RWPE1 (cell line): ENCODE measurements around the gene NR5A2.

Experiments
- CTCF ChIA-PET: fragments of 350-600 bp; sonication (Branson Sonifier 250); formaldehyde crosslinking; extraction: SDS; loops from one replicate; lab custom pipeline; 2021; lab: Yijun Ruan, JAX
- POLR2A ChIA-PET: fragments of 400-600 bp; formaldehyde crosslinking; extraction: SDS; loops from one replicate; lab custom pipeline; 2020; ENCODE audit warnings: antibody characterized with exemption; ENCODE audit not compliant: low non-redundant PET; lab: Yijun Ruan, JAX
- DNase-seq: peaks from one replicate; pipeline ENCODE4 v3.0.0; 2012; ENCODE audit warnings: low spot score
- H3K27ac ChIP-seq: fragments of 450-650 bp; 2 replicates; pipeline ENCODE4 v1.5.1; 2017
- TF ChIP-seq, protein P1 (sequence below): fragments of 450-650 bp; conservative IDR thresholded peaks from 2 replicates; pipeline ENCODE4 v1.5.1; 2017; ENCODE audit warnings: low read depth, mild to moderate bottlenecking

NR5A2 gene

DNA sequence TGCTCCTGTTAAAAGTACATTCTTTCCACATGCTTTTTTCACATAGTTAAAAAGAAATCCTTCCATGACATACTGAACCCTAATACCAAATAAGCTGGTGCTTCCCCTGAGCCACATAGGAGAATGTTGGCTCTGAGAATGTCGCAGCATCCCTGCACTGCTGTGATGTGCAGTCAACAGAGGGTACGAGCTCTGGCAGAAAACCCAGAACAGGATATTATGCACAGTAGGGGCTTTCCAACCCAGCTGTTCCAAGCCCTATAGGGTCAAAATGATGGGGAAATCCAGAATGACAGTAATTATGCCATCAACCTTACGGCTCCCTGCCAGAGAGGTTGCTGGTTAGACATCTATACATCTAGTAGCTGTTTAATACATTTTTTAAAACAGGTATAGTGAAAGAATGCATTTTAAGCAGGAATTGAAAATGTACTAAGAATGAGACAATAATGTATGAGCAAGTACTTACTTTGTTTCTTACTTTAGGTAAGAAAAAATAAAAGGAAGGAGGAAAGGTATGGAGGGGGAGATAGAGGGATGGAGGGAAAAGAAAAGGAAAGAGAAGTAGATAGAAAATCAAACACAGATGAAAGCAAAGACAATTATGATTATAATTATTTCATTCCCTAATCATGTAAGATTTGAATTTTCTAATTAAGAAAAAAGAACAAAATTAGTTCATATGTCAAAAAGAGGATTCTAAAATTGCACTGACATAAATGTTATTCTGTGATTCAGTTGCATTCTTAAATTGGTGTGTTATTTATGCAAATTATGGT is 126.0 kb downstream of the NR5A2 start:
- TF ChIP-seq, protein P1, sequence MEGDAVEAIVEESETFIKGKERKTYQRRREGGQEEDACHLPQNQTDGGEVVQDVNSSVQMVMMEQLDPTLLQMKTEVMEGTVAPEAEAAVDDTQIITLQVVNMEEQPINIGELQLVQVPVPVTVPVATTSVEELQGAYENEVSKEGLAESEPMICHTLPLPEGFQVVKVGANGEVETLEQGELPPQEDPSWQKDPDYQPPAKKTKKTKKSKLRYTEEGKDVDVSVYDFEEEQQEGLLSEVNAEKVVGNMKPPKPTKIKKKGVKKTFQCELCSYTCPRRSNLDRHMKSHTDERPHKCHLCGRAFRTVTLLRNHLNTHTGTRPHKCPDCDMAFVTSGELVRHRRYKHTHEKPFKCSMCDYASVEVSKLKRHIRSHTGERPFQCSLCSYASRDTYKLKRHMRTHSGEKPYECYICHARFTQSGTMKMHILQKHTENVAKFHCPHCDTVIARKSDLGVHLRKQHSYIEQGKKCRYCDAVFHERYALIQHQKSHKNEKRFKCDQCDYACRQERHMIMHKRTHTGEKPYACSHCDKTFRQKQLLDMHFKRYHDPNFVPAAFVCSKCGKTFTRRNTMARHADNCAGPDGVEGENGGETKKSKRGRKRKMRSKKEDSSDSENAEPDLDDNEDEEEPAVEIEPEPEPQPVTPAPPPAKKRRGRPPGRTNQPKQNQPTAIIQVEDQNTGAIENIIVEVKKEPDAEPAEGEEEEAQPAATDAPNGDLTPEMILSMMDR: no peak
- CTCF ChIA-PET: interaction anchor here (0.7 kb wide), 1 partner anchor 102 kb away, joined by 3 read pairs; no protein-coding TSS in a partner anchor
- DNase-seq: no peak
- H3K27ac ChIP-seq: no peak overlapping the region
- POLR2A ChIA-PET: no interaction called here

DNA sequence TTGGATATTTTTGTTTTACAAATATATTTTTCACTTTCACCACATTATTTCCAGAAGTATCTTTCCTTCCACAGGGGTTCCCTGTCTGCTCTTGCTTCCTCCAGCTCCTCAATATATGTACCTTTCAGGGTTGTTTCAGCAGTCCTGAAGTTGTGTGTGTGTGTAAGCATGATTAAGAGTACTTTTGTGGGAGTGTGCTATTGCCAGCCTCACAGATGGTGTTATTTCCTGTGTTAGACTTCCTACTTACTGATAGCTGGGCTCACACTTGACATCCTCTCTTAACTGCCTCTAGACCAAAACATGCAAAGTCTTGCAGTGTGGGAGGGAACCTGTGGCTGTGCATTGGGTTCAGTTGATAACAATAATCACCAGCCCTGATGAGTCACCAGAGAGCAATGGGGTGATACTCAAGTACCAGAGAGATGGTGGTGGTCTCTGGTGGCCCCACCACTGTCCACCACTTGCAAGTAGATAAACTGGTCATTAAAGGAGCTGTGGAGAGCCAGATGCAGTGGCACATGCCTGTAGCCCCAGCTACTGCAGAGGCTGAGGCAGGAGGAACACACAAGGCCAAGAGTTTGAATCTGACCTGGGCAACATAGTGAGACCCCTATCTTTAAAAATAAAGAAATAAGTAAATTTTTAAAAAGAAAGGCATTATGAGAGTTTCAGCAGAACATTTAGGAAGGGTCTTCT is 126.7 kb downstream of the NR5A2 start:
- ChIA-PET CTCF (interaction anchor here (0.5 to 0.9 kb wide), 3 partner anchors 14 to 485 kb away, joined by 3 to 4 read pairs (median 3); no protein-coding TSS in a partner anchor), POLR2A (interaction anchor here (0.6 kb wide), 1 partner anchor 9 kb away, joined by 4 read pairs; no protein-coding TSS in a partner anchor)
- TF ChIP-seq, protein P1: no peak
- peak; percentile 20 for DNase-seq
- no peak overlapping the region for H3K27ac ChIP-seq

DNA sequence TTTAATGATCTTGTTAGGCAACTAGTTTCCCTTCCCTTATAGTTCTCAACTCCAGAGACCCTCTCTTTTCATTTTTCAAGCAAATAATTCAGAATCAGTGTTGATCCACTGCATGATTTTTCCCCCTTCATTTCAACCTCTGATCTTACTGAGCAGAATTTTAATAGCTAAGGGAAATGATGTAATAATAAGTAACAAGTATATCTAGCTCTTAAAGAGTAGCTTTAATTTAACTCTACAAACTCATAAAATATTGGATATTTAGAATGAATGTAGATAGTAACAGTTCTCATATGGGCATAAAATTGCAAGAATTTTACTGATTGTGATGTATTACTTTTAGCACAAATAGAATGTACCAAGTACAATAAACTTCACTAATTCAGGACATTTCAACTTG is 130.2 kb downstream of the NR5A2 start:
- H3K27ac ChIP-seq: no peak overlapping the region
- no peak for DNase-seq
- ChIA-PET POLR2A (interaction anchor here (0.6 kb wide), 1 partner anchor 59 kb away, joined by 3 read pairs; no protein-coding TSS in a partner anchor), CTCF (interaction anchor here (0.7 kb wide), 1 partner anchor 14 kb away, joined by 3 read pairs; no protein-coding TSS in a partner anchor)
- TF ChIP-seq, protein P1: no peak

DNA sequence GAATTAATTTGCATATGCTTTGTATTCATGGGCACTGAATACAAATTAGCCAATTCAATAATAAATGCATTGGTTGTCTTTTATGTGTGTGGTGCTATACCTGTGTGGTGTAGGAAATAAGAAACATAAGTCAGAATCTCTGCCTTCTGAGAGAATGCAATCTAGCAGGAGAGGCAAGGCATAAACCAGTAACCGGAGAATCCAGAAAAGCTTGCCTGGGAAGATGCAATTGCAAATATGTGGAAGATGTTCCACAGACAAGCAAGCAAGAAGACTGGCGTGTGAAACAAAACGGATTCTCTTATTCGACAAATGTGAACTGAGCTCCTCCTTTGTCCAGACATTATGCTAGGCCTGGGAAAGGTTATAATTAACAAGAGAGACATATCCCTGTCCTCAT is 134.3 kb downstream of the NR5A2 start:
- ChIA-PET POLR2A (no interaction called here), CTCF (interaction anchor here (0.5 kb wide), 1 partner anchor 322 kb away, joined by 4 read pairs; no protein-coding TSS in a partner anchor)
- no peak overlapping the region for H3K27ac ChIP-seq
- DNase-seq: no peak
- TF ChIP-seq, protein P1: no peak

DNA sequence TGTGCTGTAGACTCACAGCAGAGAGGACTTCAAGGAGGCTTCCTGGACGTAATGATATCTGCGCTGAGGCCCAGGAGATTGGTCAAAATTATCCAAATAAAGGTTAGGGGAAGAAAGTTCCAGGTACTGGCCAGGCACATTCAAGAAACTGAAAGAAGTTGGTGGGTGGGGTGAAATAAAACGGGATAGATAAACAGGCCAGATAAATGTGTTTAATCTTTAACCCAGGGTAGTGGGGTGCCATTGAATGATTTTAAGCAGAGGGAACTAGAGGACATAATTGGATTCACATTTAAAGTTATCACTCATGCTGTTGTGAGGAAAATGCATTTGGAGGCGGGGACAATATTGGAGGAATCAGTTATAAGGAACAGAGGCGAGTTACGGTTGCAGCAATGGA is 134.7 kb downstream of the NR5A2 start:
- H3K27ac ChIP-seq: no peak overlapping the region
- TF ChIP-seq, protein P1: no peak
- no peak for DNase-seq
- ChIA-PET POLR2A (no interaction called here), CTCF (interaction anchor here (0.5 kb wide), 1 partner anchor 321 kb away, joined by 4 read pairs; no protein-coding TSS in a partner anchor)

DNA sequence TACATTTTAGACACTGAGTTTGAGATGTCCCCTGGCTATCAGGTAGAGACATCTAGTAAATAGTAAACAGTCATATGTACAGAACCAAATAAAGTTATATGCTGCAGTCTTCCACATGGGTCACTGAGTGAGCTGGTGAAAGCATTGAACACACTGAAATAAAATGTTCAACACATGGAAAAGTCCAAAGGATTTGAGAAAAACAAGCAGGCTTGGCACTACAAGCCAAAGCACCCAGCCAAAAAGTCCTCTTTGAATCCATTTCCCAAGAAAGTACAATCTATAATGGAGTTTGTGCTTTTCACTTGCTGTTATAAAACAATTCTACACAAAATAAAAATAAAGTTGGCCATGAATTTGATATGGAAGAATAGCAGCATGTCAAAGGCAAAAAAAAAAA is 135.4 kb downstream of the NR5A2 start:
- no peak overlapping the region for H3K27ac ChIP-seq
- ChIA-PET CTCF (interaction anchor here (0.6 to 1.0 kb wide), 2 partner anchors 35 to 327 kb away, joined by 3 to 6 read pairs; no protein-coding TSS in a partner anchor), POLR2A (interaction anchor here (0.6 kb wide), 1 partner anchor 152 kb away, joined by 6 read pairs; no protein-coding TSS in a partner anchor)
- no peak for DNase-seq
- TF ChIP-seq, protein P1: no peak
